ENCODE data around the gene FBXL7. TPM values are rescaled to one million over a fixed set of nuclear protein-coding genes. Genes with fewer than 3 reads are reported as not detected.

FBXL7 gene
- total RNA-seq, 4 donors from 2014 or later = 5.7 to 47.4 (median 6.3) TPM

DNA sequence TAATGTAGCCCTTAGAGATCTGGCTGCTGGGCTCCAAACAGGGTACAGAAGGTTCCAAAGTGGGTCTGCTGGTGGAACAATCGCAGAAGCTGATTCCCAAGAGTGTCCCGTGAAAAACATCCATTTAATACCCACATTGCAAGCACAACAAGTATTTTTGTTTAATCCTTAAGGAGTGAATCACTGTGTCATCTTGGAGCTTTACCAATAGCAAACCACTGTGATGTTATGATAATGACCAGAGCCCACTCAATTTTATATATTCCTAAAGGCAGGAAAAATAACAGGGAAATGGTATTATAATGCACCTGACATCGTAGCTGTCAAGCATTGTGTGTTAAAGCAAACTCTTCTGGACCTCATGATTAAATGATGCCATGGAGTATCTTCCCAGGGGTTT is 291.9 kb downstream of the FBXL7 start:
- in situ Hi-C loops (cut with MboI; ENCODE audit: low pct_ligation_motif_present in 1 of 4, low pct_unique_long_range_greater_than_20kb in 1 of 4, low sequenced_read_pairs in 3 of 4) = no loop called here
- Histone ChIP-seq H3K27ac (no peak overlapping the region), H3K27me3 (no peaks in the 10 kb centered on the region), H3K36me3 (no peaks in the 10 kb centered on the region), H3K9me3 (no peaks in the 10 kb centered on the region), H3K4me1 (peaks cover 0 to 11% (median 0%) of the 10 kb centered on the region in 4 donors), H3K4me3 (no peak overlapping the region)
- WGBS, 2 donors (ENCODE audit: low coverage in 1 of 2) = 23 to 51% methylated on average over 1 to 3 of the region's 3 CpGs
- TF ChIP-seq POLR2A (IDR thresholded peaks at IDR 0.05) (no peak), POLR2AphosphoS5 (IDR thresholded peaks at IDR 0.05) (no peak), EP300 (IDR thresholded peaks at IDR 0.05; ENCODE audit: low read depth) (no peak)
- TF ChIP-seq, protein P1, sequence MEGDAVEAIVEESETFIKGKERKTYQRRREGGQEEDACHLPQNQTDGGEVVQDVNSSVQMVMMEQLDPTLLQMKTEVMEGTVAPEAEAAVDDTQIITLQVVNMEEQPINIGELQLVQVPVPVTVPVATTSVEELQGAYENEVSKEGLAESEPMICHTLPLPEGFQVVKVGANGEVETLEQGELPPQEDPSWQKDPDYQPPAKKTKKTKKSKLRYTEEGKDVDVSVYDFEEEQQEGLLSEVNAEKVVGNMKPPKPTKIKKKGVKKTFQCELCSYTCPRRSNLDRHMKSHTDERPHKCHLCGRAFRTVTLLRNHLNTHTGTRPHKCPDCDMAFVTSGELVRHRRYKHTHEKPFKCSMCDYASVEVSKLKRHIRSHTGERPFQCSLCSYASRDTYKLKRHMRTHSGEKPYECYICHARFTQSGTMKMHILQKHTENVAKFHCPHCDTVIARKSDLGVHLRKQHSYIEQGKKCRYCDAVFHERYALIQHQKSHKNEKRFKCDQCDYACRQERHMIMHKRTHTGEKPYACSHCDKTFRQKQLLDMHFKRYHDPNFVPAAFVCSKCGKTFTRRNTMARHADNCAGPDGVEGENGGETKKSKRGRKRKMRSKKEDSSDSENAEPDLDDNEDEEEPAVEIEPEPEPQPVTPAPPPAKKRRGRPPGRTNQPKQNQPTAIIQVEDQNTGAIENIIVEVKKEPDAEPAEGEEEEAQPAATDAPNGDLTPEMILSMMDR (IDR thresholded peaks at IDR 0.05) = no peak
- intact Hi-C loops (cut with DNase I; ENCODE audit: low total_unique reads) = no loop called here
- no peak for DNase-seq

DNA sequence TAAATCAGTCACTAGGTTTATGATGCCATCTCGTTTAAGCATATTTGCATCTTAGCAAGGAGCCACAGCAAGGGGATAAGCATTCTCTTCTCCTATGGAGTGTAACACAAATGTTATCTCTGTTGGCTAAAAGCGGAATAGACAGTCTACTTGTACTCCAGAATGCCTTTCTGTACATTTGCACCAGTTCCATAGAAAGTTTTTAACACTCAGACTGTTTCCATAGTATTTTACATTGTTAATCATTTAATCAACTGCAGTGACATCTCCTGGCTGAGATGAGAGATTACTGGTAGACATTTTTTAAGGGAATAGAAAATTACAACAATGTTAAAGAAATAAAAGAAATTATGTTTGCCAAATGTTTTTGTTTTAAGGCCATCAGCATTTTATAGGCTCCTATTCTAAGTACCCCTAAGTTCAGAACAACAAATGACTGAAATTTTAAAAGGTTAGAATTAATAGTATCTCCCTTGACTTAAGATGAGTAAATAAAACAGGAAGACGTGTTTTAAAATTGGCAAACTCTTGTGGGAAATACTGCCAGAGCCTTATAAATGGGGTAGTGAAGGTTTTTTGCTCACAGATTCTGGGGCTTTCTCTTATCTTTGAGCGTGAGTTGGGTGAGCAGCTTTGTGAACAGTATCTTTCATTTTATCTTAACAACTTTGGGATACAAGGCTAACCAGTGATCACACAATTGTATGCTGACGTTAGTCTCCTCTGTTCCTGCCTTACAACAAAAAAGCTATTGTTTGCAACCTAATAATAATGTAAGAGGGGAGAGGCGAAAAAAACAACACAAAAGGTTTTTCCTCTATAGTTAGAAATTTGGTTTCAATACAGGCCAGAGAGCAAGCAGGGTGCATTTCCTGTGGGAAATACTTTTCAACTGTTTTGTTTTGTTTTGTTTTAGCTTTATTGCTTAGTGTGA is 294.3 kb downstream of the FBXL7 start:
- 39 to 43% methylated on average over 6 of the region's 6 CpGs for WGBS, 2 donors (ENCODE audit: low coverage in 1 of 2)

DNA sequence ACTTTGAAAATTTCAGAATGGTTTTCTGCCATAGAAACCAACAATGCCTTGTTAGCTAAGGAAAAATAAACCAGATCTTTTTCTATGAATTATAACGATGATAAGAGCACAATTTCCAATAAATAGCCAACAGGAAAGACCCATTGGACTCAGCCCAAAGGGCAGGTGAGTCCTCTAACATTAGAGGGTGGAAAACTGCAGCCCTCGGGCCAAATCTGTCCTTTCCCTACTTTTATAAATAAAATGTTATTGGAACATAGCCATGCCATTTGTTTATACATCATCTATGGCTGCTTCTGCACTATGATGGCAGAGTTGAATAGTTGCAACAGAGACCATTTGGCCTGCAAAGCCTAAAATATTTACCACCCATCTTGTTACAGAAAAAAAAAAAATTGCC is 296.1 kb downstream of the FBXL7 start:
- TF ChIP-seq EP300 (IDR thresholded peaks at IDR 0.05; ENCODE audit: low read depth) (no peak), POLR2AphosphoS5 (IDR thresholded peaks at IDR 0.05) (no peak), POLR2A (IDR thresholded peaks at IDR 0.05) (no peak)
- TF ChIP-seq, protein P1 (IDR thresholded peaks at IDR 0.05) = no peak
- Histone ChIP-seq H3K36me3 (no peaks in the 10 kb centered on the region), H3K9me3 (no peaks in the 10 kb centered on the region), H3K4me3 (no peak overlapping the region), H3K27ac (no peak overlapping the region), H3K27me3 (no peaks in the 10 kb centered on the region), H3K4me1 (peaks cover 0 to 11% (median 0%) of the 10 kb centered on the region in 4 donors)
- DNase-seq = no peak
- in situ Hi-C loops (cut with MboI; ENCODE audit: low pct_ligation_motif_present in 1 of 4, low pct_unique_long_range_greater_than_20kb in 1 of 4, low sequenced_read_pairs in 3 of 4) (no loop called here), intact Hi-C loops (cut with DNase I; ENCODE audit: low total_unique reads) (no loop called here)
- WGBS, 2 donors (ENCODE audit: low coverage in 1 of 2) = 47 to 51% methylated on average over 2 of the region's 2 CpGs

More for the DNA sequence above, 294.3 kb downstream of the FBXL7 start:
- H3K4me1 ChIP-seq = peaks cover 0 to 11% (median 0%) of the 10 kb centered on the region in 4 donors
- no peak for DNase-seq
- in situ Hi-C loops (cut with MboI; ENCODE audit: low pct_ligation_motif_present in 1 of 4, low pct_unique_long_range_greater_than_20kb in 1 of 4, low sequenced_read_pairs in 3 of 4) (no loop called here), intact Hi-C loops (cut with DNase I; ENCODE audit: low total_unique reads) (no loop called here)
- H3K9me3 ChIP-seq = no peaks in the 10 kb centered on the region
- H3K27me3 ChIP-seq = no peaks in the 10 kb centered on the region
- TF ChIP-seq POLR2A (IDR thresholded peaks at IDR 0.05) = no peak
- TF ChIP-seq EP300 (IDR thresholded peaks at IDR 0.05; ENCODE audit: low read depth) = no peak
- TF ChIP-seq, protein P1 (IDR thresholded peaks at IDR 0.05) = no peak
- no peak for TF ChIP-seq POLR2AphosphoS5 (IDR thresholded peaks at IDR 0.05)
- no peak overlapping the region for H3K4me3 ChIP-seq
- no peak overlapping the region for H3K27ac ChIP-seq
- H3K36me3 ChIP-seq = no peaks in the 10 kb centered on the region

DNA sequence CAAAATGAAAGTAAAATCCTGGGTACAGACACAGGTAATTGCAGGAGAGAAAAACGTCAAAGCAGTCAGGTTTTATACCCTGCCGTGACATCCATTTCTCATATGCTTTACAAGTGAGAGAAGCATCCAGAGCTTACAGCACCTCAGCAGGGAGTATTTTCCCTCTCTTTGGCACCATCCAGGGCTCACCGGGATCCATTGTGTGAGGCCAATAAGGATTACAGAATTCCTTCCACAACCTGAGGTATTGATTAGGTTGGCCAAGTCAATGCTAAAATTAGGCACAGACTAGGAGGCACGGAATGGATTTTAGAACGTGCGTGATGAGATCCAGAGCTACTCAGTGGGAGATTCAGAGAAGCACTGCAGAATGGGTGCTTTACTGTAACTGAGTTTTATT is 296.6 kb downstream of the FBXL7 start:
- in situ Hi-C loops (cut with MboI; ENCODE audit: low pct_ligation_motif_present in 1 of 4, low pct_unique_long_range_greater_than_20kb in 1 of 4, low sequenced_read_pairs in 3 of 4) = no loop called here
- H3K36me3 ChIP-seq = no peaks in the 10 kb centered on the region

More for the DNA sequence above, 296.6 kb downstream of the FBXL7 start:
- H3K4me3 ChIP-seq = no peak overlapping the region
- no peaks in the 10 kb centered on the region for H3K27me3 ChIP-seq
- no peak overlapping the region for H3K27ac ChIP-seq
- intact Hi-C loops (cut with DNase I; ENCODE audit: low total_unique reads) = no loop called here
- WGBS, 2 donors (ENCODE audit: low coverage in 1 of 2) = 83 to 84% methylated on average over 6 of the region's 6 CpGs
- TF ChIP-seq POLR2A (IDR thresholded peaks at IDR 0.05) = no peak
- no peak for TF ChIP-seq EP300 (IDR thresholded peaks at IDR 0.05; ENCODE audit: low read depth)
- TF ChIP-seq POLR2AphosphoS5 (IDR thresholded peaks at IDR 0.05) = no peak
- TF ChIP-seq, protein P1 (IDR thresholded peaks at IDR 0.05) = no peak
- H3K9me3 ChIP-seq = no peaks in the 10 kb centered on the region
- no peak for DNase-seq
- peaks cover 0 to 7% (median 0%) of the 10 kb centered on the region in 4 donors for H3K4me1 ChIP-seq

All from transverse colon (tissue), 4 donors.